HG02885 (cell line): ENCODE measurements around the gene RAB14.
"Not testable (repeated sequence)": the region's sequence is repeated elsewhere in the genome, so short reads cannot be mapped to it uniquely, and the experiment has no call there.

Experiments used
- ATAC-seq: cut with Tn5 transposase; IDR thresholded peaks from one replicate; pipeline ENCODE4 v1.9.1; 2021; ENCODE audit warnings: mild to moderate bottlenecking; ENCODE audit not compliant: unreplicated experiment, poor library complexity

RAB14 gene

GRCh38 chr9:121169094-121169601 lies 32.5 kb downstream of the RAB14 start:
- no peak for ATAC-seq

GRCh38 chr9:121168052-121168451 lies 33.6 kb downstream of the RAB14 start:
- ATAC-seq = no peak

DNA sequence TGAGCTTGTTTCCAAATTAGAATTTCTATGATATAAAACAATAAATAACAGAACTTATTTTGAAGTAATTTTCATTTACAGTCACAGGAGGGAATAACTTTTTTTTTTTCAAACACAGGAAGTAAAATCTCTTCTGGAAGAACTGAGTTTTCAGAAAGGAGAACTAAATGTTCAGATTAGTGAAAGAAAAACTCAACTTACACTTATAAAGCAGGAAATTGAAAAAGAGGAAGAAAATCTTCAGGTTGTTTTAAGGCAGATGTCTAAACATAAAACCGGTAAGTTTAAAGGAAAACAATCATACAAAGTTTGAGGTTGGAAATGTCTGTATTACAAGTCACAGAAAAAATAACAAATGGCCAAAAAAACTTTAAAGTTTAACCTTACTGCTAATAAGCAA lies 41.6 kb downstream of the RAB14 start:
- no peak for ATAC-seq

DNA sequence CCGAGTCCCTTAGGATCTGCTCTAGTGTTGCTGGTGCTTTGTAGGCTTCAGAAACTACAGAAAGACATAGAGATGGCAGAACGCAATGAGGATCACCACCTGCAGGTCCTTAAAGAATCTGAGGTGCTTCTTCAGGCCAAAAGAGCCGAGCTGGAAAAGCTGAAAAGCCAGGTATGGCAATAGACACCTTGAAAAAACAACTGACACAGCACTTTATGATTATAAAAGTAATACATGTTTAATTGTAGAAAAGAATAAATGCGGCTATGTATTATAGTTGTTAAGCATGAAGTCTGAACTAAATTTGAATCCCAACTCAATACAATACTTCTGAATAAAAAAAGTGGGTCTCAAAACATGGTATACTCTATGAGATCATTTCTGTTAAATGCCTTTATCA lies 43.7 kb downstream of the RAB14 start:
- ATAC-seq = no peak

DNA sequence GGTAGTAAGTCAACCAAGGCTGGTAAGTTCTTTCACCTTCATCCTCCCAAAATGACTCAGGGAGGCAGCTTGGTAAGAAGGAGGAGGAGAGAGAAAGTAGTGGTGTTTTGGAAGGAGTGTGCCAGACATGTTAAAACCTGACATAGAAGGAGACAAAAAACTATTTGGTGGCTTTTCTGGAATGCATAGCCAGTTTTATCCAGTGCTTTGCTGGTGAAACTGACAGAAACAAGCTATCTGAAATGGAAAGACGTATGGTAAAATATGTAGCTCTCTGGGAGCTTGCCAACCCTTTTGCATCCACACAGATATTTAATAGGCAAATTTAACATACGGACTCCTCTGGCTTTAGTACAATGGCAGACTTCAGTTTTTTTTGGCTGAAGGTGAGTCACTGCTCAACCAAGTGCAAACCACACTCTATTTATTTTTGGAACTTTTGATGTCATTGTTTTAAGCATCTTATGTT lies 45.4 kb downstream of the RAB14 start:
- ATAC-seq = peak; percentile 87

- no peak for ATAC-seq
These were observed 46.9 kb downstream of the RAB14 start for GRCh38 chr9:121154782-121155181.

- no peak for ATAC-seq
These were observed 48.0 kb downstream of the RAB14 start for GRCh38 chr9:121153642-121154041.

GRCh38 chr9:121150188-121150587 lies 51.5 kb downstream of the RAB14 start:
- ATAC-seq = no peak

GRCh38 chr9:121144482-121144881 lies 57.2 kb downstream of the RAB14 start:
- ATAC-seq = no peak

DNA sequence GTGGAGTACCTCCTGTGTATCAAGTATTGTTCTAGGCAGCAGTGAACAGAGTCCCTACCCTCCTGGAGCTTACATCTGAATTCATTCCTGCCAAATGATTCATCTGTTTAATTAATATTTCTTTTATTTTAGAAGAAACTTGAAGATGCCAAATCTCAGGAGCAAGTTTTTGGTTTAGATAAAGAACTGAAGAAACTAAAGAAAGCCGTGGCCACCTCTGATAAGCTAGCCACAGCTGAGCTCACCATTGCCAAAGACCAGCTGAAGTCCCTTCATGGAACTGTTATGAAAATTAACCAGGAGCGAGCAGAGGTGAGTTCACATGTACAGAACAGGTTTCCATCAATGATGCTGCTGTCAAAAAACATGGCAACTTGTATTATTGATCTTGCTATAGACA lies 57.9 kb downstream of the RAB14 start:
- no peak for ATAC-seq

- no peak for ATAC-seq
These were observed 60.0 kb downstream of the RAB14 start for GRCh38 chr9:121141706-121142105.

GRCh38 chr9:121141306-121141705 lies 60.4 kb downstream of the RAB14 start:
- ATAC-seq = no peak

GRCh38 chr9:121140162-121140561 lies 61.5 kb downstream of the RAB14 start:
- ATAC-seq = no peak

DNA sequence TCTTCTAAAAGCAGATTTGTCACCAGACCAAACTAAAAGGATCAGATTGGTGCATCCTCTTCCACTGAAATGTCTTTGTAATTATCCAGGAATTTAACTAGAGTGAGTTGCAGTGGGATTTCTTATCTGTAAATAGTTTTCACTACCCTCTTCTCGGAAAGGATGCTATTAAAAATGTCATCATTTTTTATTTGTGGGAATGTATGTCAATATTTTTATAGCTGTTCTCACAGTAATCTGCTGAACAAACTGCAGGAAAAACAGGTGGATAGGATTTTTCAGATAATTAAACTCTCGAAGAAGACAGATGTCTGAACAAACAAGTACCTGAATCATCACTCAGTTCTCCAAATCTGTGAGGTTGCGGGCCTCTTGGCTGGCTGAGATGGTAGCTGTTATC lies 62.7 kb downstream of the RAB14 start:
- ATAC-seq = no peak

DNA sequence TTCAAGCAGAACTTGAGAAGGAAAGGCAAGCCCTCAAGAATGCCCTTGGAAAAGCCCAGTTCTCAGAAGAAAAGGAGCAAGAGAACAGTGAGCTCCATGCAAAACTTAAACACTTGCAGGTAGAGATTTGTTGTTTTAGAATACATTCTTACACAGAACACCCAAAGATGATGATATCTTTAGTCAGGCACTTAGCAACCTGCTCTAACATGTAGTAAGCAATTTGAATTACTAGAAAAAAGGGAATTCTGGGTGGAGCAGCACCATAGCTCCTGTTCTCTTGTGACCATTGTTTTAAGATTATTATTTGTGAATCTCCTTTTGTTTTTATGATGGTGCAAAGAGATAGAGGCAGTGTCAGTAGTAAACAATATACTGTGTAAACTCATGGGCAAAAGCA lies 63.1 kb downstream of the RAB14 start:
- no peak for ATAC-seq

- no peak for ATAC-seq
These were observed 66.0 kb downstream of the RAB14 start for GRCh38 chr9:121135642-121136041.

- ATAC-seq = no peak
These were observed 68.4 kb downstream of the RAB14 start for GRCh38 chr9:121133104-121133816.

GRCh38 chr9:121129384-121129783 lies 72.3 kb downstream of the RAB14 start:
- ATAC-seq = not testable (repeated sequence)
